Type B pancreatic cell (in vitro differentiated cells): ENCODE results near the gene KRTAP9-2. TPM values are rescaled to one million over a fixed set of nuclear protein-coding genes. Genes with fewer than 3 reads are reported as not detected.
"Not testable (repeated sequence)": the region's sequence is repeated elsewhere in the genome, so short reads cannot be mapped to it uniquely, and the experiment has no call there.

ENCODE experiments used
- DNase-seq: peaks from one replicate; pipeline ENCODE4 v3.0.0; 2021; ENCODE audit warnings: mixed read lengths; ENCODE audit not compliant: unreplicated experiment; ENCODE audit errors: extremely low spot score
- H3K27ac Mint-ChIP-seq: 2 replicates; pipeline ENCODE4 v1.8.0; 2021; ENCODE audit warnings: mild to moderate bottlenecking, mixed read lengths
- H3K27me3 Mint-ChIP-seq: 2 replicates; pipeline ENCODE4 v1.8.0; 2021; ENCODE audit warnings: mixed read lengths
- H3K36me3 Mint-ChIP-seq: 2 replicates; pipeline ENCODE4 v1.8.0; 2021; ENCODE audit warnings: mixed read lengths
- H3K4me1 Mint-ChIP-seq: one replicate; pipeline ENCODE4 v1.8.0; 2021; ENCODE audit warnings: mixed read lengths; ENCODE audit not compliant: unreplicated experiment
- H3K4me3 Mint-ChIP-seq: 2 replicates; pipeline ENCODE4 v1.8.0; 2021; ENCODE audit warnings: mild to moderate bottlenecking, mixed read lengths
- H3K9me3 Mint-ChIP-seq: 2 replicates; pipeline ENCODE4 v1.8.0; 2021; ENCODE audit warnings: mixed read lengths
- CTCF ChIP-seq: fragments of 200-600 bp; sonication (generic); conservative IDR thresholded peaks from 2 replicates; pipeline ENCODE4 v1.5.0; 2021; ENCODE audit warnings: antibody characterized with exemption, mild to moderate bottlenecking
- total RNA-seq: library from RNA; stranded (reverse); gene quantifications from 2 replicates; pipeline ENCODE4 v1.2.1, GENCODE V29; 2021; ENCODE audit warnings: low replicate concordance

KRTAP9-2 gene
- total RNA-seq, 1 donor from 2014 or later, result not detected

- no peaks in the 10 kb centered on the region for H3K36me3 Mint-ChIP-seq
- no peak within 1 kb of the TSS for H3K27ac Mint-ChIP-seq
- no peak within 1 kb of the TSS for H3K4me3 Mint-ChIP-seq
- H3K9me3 Mint-ChIP-seq, result no peaks in the 10 kb centered on the region
- peaks cover 12% of the 10 kb centered on the region for H3K27me3 Mint-ChIP-seq
- no peak for DNase-seq
- no peaks in the 10 kb centered on the region for H3K4me1 Mint-ChIP-seq
- no peak for TF ChIP-seq CTCF
Observed at GRCh38 chr17:41184480-41184961, 41.9 kb upstream of the KRTAP9-2 start, which contains the start of gene KRTAP4-1. Gene KRTAP4-1, minus strand, starts transcription at chr17:41184911. Its CDS starts 57 bp downstream, at chr17:41184854.

GRCh38 chr17:41185001-41185400 lies 41.4 kb upstream of the KRTAP9-2 start:
- Mint-ChIP-seq H3K36me3 (no peaks in the 10 kb centered on the region), H3K4me1 (no peaks in the 10 kb centered on the region), H3K4me3 (no peak overlapping the region), H3K27ac (no peak overlapping the region), H3K27me3 (peaks cover 12% of the 10 kb centered on the region), H3K9me3 (no peaks in the 10 kb centered on the region)
- TF ChIP-seq CTCF, result no peak
- no peak for DNase-seq

- no peaks in the 10 kb centered on the region for H3K4me1 Mint-ChIP-seq
- no peak for TF ChIP-seq CTCF
- no peaks in the 10 kb centered on the region for H3K36me3 Mint-ChIP-seq
- H3K9me3 Mint-ChIP-seq, result no peaks in the 10 kb centered on the region
- no peak overlapping the region for H3K4me3 Mint-ChIP-seq
- no peak overlapping the region for H3K27ac Mint-ChIP-seq
- DNase-seq, result no peak
- H3K27me3 Mint-ChIP-seq, result peaks cover 12% of the 10 kb centered on the region
Observed at GRCh38 chr17:41186872-41187271, 39.6 kb upstream of the KRTAP9-2 start.

- H3K4me1 Mint-ChIP-seq, H3K9me3 Mint-ChIP-seq, DNase-seq, H3K27me3 Mint-ChIP-seq, H3K27ac Mint-ChIP-seq, H3K36me3 Mint-ChIP-seq, H3K4me3 Mint-ChIP-seq: not testable (repeated sequence)
Observed at GRCh38 chr17:41189837-41190318, 36.6 kb upstream of the KRTAP9-2 start, which contains the start of gene KRTAP9-1. Gene KRTAP9-1, plus strand, starts transcription at chr17:41189887. Its CDS starts 0 bp downstream, at chr17:41189887.

- Mint-ChIP-seq H3K9me3 (no peaks in the 10 kb centered on the region), H3K4me3 (no peak overlapping the region), H3K27me3 (peaks cover 6% of the 10 kb centered on the region), H3K4me1 (no peaks in the 10 kb centered on the region), H3K27ac (no peak overlapping the region), H3K36me3 (no peaks in the 10 kb centered on the region)
- no peak for DNase-seq
- no peak for TF ChIP-seq CTCF
Observed at GRCh38 chr17:41190328-41190727, 36.1 kb upstream of the KRTAP9-2 start.

- no peaks in the 10 kb centered on the region for H3K4me1 Mint-ChIP-seq
- DNase-seq, result no peak
- H3K9me3 Mint-ChIP-seq, result no peaks in the 10 kb centered on the region
- no peaks in the 10 kb centered on the region for H3K27me3 Mint-ChIP-seq
- no peak for TF ChIP-seq CTCF
- H3K4me3 Mint-ChIP-seq, result no peak overlapping the region
- H3K36me3 Mint-ChIP-seq, result no peaks in the 10 kb centered on the region
- H3K27ac Mint-ChIP-seq, result no peak overlapping the region
Observed at GRCh38 chr17:41196068-41196467, 30.4 kb upstream of the KRTAP9-2 start.
